ENCODE data around the gene LVRN. TPM values are rescaled to one million over a fixed set of nuclear protein-coding genes. Genes with fewer than 3 reads are reported as not detected.

Gene LVRN
- total RNA-seq, 1 experiment from 2014 or later = 0.09 TPM

DNA sequence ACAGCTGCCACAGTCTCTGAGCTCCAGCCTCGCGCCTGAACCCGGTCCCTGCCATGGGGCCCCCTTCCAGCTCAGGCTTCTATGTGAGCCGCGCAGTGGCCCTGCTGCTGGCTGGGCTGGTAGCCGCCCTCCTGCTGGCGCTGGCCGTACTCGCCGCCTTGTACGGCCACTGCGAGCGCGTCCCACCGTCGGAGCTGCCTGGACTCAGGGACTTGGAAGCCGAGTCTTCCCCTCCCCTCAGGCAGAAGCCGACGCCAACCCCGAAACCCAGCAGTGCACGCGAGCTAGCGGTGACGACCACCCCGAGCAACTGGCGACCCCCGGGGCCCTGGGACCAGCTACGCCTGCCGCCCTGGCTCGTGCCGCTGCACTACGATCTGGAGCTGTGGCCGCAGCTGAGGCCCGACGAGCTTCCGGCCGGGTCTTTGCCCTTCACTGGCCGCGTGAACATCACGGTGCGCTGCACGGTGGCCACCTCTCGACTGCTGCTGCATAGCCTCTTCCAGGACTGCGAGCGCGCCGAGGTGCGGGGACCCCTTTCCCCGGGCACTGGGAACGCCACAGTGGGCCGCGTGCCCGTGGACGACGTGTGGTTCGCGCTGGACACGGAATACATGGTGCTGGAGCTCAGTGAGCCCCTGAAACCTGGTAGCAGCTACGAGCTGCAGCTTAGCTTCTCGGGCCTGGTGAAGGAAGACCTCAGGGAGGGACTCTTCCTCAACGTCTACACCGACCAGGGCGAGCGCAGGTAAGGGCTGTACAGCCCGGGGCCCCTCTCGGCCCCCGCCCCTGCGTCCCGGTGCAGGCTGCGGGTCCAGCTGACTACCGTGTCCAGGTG is 509 bp downstream of the LVRN start:
- H3K4me3 Mint-ChIP-seq = peak overlapping the region in 1 of 2 experiments; percentile 58; a peak in 2 of 5 replicates
- Histone ChIP-seq H3K23ac (ENCODE audit: insufficient read length, low read depth, low read length) (no peak overlapping the region), H2BK20ac (ENCODE audit: low read depth, low read length, poor library complexity, severe bottlenecking) (no peak overlapping the region), H3K79me1 (ENCODE audit: insufficient read depth, low read depth, low read length, poor library complexity, severe bottlenecking) (no peaks in the 10 kb centered on the region), H3K18ac (ENCODE audit: insufficient read length, low read depth, low read length) (no peak overlapping the region), H3K14ac (ENCODE audit: insufficient read depth, low read length) (no peak overlapping the region), H3K9me3 (ENCODE audit: control insufficient read depth, low read depth, low read length) (no peaks in the 10 kb centered on the region), H2BK15ac (ENCODE audit: low read depth, low read length) (no peak overlapping the region; the same call in 1 of the 2 replicates), H3T11ph (ENCODE audit: low read length) (no peak overlapping the region), H3K23me2 (ENCODE audit: insufficient read length, low read depth, low read length, poor library complexity, severe bottlenecking) (peaks cover 5% of the 10 kb centered on the region), H3K27ac (ENCODE audit: insufficient read length, low read depth, low read length) (no peak overlapping the region), H3K56ac (ENCODE audit: insufficient read length, low read depth, low read length) (no peak overlapping the region), H3K4me1 (ENCODE audit: insufficient read depth, low read length) (no peaks in the 10 kb centered on the region), H3K4me2 (ENCODE audit: insufficient read depth, insufficient read length, low read length) (peak overlapping the region; percentile 83), H4K5ac (ENCODE audit: insufficient read length, low read depth, low read length) (no peak overlapping the region), H4K20me1 (ENCODE audit: control insufficient read depth, insufficient read depth, insufficient read length) (no peaks in the 10 kb centered on the region), H2BK120ac (ENCODE audit: low read depth, low read length, poor library complexity, severe bottlenecking) (no peak overlapping the region), H3K4ac (ENCODE audit: low read depth, low read length) (no peak overlapping the region), H3K79me2 (ENCODE audit: insufficient read depth, low read length) (no peaks in the 10 kb centered on the region), H2AK5ac (ENCODE audit: insufficient read length, low read length) (no peak overlapping the region), H2AFZ (ENCODE audit: low read length) (no peak overlapping the region), H3K9ac (ENCODE audit: extremely low read depth, insufficient read length, low read length) (no peak overlapping the region), H2BK12ac (ENCODE audit: insufficient read length, low read depth, low read length) (no peak overlapping the region), H4K91ac (ENCODE audit: insufficient read length, low read depth, low read length) (no peak overlapping the region), H2BK5ac (ENCODE audit: insufficient read length, low read length) (no peak overlapping the region), H3K27me3 (ENCODE audit: insufficient read depth, low read length) (peaks cover 38% of the 10 kb centered on the region), H4K8ac (replicated peaks; ENCODE audit: insufficient read length, low read depth, low read length) (no peak overlapping the region)
- 0 out of 4 replicates have a peak, but pooled peaks cover 0 to 3% of the 10 kb centered on the region in 2 experiments for H3K4me1 Mint-ChIP-seq
- TF ChIP-seq, protein P1, sequence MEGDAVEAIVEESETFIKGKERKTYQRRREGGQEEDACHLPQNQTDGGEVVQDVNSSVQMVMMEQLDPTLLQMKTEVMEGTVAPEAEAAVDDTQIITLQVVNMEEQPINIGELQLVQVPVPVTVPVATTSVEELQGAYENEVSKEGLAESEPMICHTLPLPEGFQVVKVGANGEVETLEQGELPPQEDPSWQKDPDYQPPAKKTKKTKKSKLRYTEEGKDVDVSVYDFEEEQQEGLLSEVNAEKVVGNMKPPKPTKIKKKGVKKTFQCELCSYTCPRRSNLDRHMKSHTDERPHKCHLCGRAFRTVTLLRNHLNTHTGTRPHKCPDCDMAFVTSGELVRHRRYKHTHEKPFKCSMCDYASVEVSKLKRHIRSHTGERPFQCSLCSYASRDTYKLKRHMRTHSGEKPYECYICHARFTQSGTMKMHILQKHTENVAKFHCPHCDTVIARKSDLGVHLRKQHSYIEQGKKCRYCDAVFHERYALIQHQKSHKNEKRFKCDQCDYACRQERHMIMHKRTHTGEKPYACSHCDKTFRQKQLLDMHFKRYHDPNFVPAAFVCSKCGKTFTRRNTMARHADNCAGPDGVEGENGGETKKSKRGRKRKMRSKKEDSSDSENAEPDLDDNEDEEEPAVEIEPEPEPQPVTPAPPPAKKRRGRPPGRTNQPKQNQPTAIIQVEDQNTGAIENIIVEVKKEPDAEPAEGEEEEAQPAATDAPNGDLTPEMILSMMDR (conservative IDR thresholded peaks at IDR 0.05) = no peak
- no peak overlapping the region for H3K27ac Mint-ChIP-seq
- H3K36me3 Mint-ChIP-seq (ENCODE audit: insufficient read depth in 1 of 3, low read depth in 3 of 3) = no peaks in the 10 kb centered on the region
- H3K27me3 Mint-ChIP-seq (ENCODE audit: low read depth) = peaks cover 9% of the 10 kb centered on the region
- no peaks in the 10 kb centered on the region; a peak in 1 of 5 replicates for H3K9me3 Mint-ChIP-seq
- peak; percentile 55 for DNase-seq
- WGBS (ENCODE audit: extremely low coverage, insufficient read length, low lambda C conversion rate) = no CpG with 5 or more reads among the region's 71 CpGs

Measured in H9 (cell line).